Neural crest cell (in vitro differentiated cells): ENCODE measurements around the gene AGXT2. TPM values are rescaled to one million over a fixed set of nuclear protein-coding genes. Genes with fewer than 3 reads are reported as not detected.

ENCODE experiments used
- DNase-seq: peaks from one replicate; pipeline ENCODE4 v3.0.0; 2021; ENCODE audit warnings: low read depth, mixed read lengths, low spot score
- H3K27ac Mint-ChIP-seq: one replicate; pipeline ENCODE4 v1.8.0; 2021; ENCODE audit warnings: mild to moderate bottlenecking, mixed read lengths; ENCODE audit not compliant: unreplicated experiment
- H3K27me3 Mint-ChIP-seq: 2 replicates; pipeline ENCODE4 v1.8.0; 2021; ENCODE audit warnings: low read depth, mild to moderate bottlenecking, mixed read lengths
- H3K36me3 Mint-ChIP-seq: 2 replicates; pipeline ENCODE4 v1.8.0; 2021; ENCODE audit warnings: low read depth, mild to moderate bottlenecking, mixed read lengths
- H3K4me1 Mint-ChIP-seq: 2 replicates; pipeline ENCODE4 v1.8.0; 2021; ENCODE audit warnings: mixed read lengths
- H3K4me3 Mint-ChIP-seq: one replicate; pipeline ENCODE4 v1.8.0; 2021; ENCODE audit warnings: mild to moderate bottlenecking, mixed read lengths
- H3K9me3 Mint-ChIP-seq: 2 replicates; pipeline ENCODE4 v1.8.0; 2021; ENCODE audit warnings: mixed read lengths
- CTCF ChIP-seq: fragments of 200-600 bp; sonication (generic); conservative IDR thresholded peaks from 2 replicates; pipeline ENCODE4 v1.5.0; 2021; ENCODE audit warnings: antibody characterized with exemption, mild to moderate bottlenecking
- total RNA-seq: library from RNA; stranded (reverse); gene quantifications from 2 replicates; pipeline ENCODE4 v1.2.1, GENCODE V29; 2021

Gene AGXT2
- total RNA-seq, 1 donor from 2014 or later, result not detected

DNA sequence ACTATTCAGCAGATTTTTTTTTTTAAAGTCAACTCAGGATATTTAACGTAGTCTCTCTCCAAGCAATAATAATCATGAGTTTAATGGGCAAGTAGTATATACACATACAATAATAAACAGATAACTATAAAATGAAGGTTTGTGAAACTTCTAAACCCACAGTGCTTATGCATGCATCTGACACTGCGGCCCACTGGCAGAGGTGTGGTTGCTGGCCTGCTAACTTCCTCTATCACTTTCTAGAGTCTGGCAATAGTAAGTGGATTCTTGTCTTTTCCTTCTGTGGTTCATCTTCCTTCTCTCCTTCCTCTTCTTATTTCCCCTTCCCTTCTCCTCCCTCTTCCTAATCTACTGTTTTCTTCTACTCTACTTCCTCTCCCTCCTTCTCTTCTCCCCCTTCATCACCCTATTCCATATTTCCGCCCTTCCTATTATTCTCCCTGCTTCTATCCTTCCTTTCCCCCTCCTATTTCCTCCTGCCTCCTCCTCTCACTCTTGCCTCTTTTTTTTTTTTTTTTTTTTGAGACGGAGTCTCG, 18.6 kb upstream of the AGXT2 start:
- Mint-ChIP-seq H3K27ac (peak overlapping the region; percentile 20), H3K4me1 (no peaks in the 10 kb centered on the region), H3K4me3 (no peak overlapping the region), H3K9me3 (no peaks in the 10 kb centered on the region), H3K36me3 (no peaks in the 10 kb centered on the region), H3K27me3 (no peaks in the 10 kb centered on the region)
- DNase-seq, result no peak
- TF ChIP-seq CTCF, result no peak

GRCh38 chr5:35063414-35063813, 15.7 kb upstream of the AGXT2 start:
- no peak for TF ChIP-seq CTCF
- no peak overlapping the region for H3K4me3 Mint-ChIP-seq
- H3K9me3 Mint-ChIP-seq, result no peaks in the 10 kb centered on the region
- no peaks in the 10 kb centered on the region for H3K27me3 Mint-ChIP-seq
- H3K4me1 Mint-ChIP-seq, result peaks cover 3% of the 10 kb centered on the region
- no peak overlapping the region for H3K27ac Mint-ChIP-seq
- no peak for DNase-seq
- H3K36me3 Mint-ChIP-seq, result no peaks in the 10 kb centered on the region

GRCh38 chr5:35061211-35061770, 13.5 kb upstream of the AGXT2 start:
- no peaks in the 10 kb centered on the region for H3K9me3 Mint-ChIP-seq
- no peaks in the 10 kb centered on the region for H3K27me3 Mint-ChIP-seq
- no peak for DNase-seq
- no peaks in the 10 kb centered on the region for H3K36me3 Mint-ChIP-seq
- H3K4me3 Mint-ChIP-seq, result no peak overlapping the region
- H3K27ac Mint-ChIP-seq, result no peak overlapping the region
- H3K4me1 Mint-ChIP-seq, result peaks cover 12% of the 10 kb centered on the region
- TF ChIP-seq CTCF, result no peak

GRCh38 chr5:35060236-35060635, 12.5 kb upstream of the AGXT2 start:
- Mint-ChIP-seq H3K4me1 (peaks cover 12% of the 10 kb centered on the region), H3K27me3 (no peaks in the 10 kb centered on the region), H3K9me3 (no peaks in the 10 kb centered on the region), H3K4me3 (no peak overlapping the region), H3K36me3 (no peaks in the 10 kb centered on the region), H3K27ac (no peak overlapping the region)
- DNase-seq, result no peak
- no peak for TF ChIP-seq CTCF

DNA sequence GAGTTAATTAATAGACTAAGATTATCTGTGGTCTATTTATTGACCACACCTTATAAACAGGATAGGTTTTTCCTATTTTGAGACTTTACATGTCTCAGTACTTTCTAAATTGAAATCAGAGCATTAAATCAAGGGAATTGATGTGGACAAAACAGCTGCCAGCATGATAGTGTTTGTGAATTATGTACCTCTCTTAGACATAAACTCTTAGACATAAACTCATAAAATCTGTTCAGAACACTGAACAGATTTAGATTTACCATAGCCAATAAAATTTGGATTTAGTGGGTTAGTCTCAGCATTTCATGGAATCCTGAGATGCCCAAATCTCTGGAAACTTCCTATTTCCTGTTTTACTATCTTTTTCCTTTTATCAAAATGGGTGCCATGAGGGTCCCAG, 11.5 kb upstream of the AGXT2 start:
- no peaks in the 10 kb centered on the region for H3K36me3 Mint-ChIP-seq

More for the DNA sequence above, 11.5 kb upstream of the AGXT2 start:
- TF ChIP-seq CTCF, result no peak
- Mint-ChIP-seq H3K4me3 (no peak overlapping the region), H3K9me3 (no peaks in the 10 kb centered on the region), H3K27ac (no peak overlapping the region), H3K4me1 (peaks cover 12% of the 10 kb centered on the region), H3K27me3 (no peaks in the 10 kb centered on the region)
- no peak for DNase-seq
